K562 (cell line): ENCODE measurements around the gene SLC35D2. TPM values are rescaled to one million over a fixed set of nuclear protein-coding genes. Genes with fewer than 3 reads are reported as not detected.

ENCODE experiments used
- ATAC-seq: fragments of 200-7000 bp; cut with Tn5 transposase; 3 replicates; pipeline ENCODE4 v1.9.1; 2020; ENCODE audit warnings: moderate library complexity
- BruUV-seq: library from RNA; stranded (reverse); fragments of 400-500 nt; replicated peaks from 2 replicates; lab custom pipeline; 2021; lab: Mats Ljungman, UMichigan
- CTCF ChIA-PET: fragments of 300-600 bp; formaldehyde crosslinking; extraction: SDS; loops from one replicate; lab custom pipeline; 2021; ENCODE audit warnings: low intra/inter-chr PET ratio; lab: Yijun Ruan, JAX
- POLR2A ChIA-PET: fragments of 300-600, 350-650 bp; sonication (Branson Sonifier 250); formaldehyde crosslinking; extraction: SDS; loops from one replicate; lab custom pipeline; 2021; ENCODE audit warnings: antibody characterized with exemption, inconsistent platforms; lab: Yijun Ruan, JAX
- DNase-seq, 4 experiments: peaks; one replicate each; pipeline versions ENCODE4 v3.0.0 to v3.0.0-alpha.2; 2011 to 2018; ENCODE audit warnings: low spot score in 3 of 4, mixed read lengths in 3 of 4; ENCODE audit errors: extremely low read depth in 1 of 4
- FAIRE-seq: peaks from 2 replicates; lab custom pipeline; 2011; peaks lifted over from hg19 to GRCh38; lab: Jason Lieb, UNC
- H2AFZ ChIP-seq: 2 replicates; pipeline ENCODE4 v1.6.0; 2011; ENCODE audit warnings: low read depth, low read length, control low read depth, inconsistent platforms
- H3K27ac ChIP-seq: fragments of 200-600 bp; 3 replicates; pipeline ENCODE4 v1.8.0; 2011; ENCODE audit warnings: low read depth, mild to moderate bottlenecking, control low read depth, inconsistent platforms, low read length, moderate library complexity, mixed read lengths; ENCODE audit errors: extremely low read depth
- H3K27me3 ChIP-seq, 2 experiments: fragments of 300-600 bp in 1 of 2; 2 replicates in 1 of 2; 3 replicates in 1 of 2; pipeline versions ENCODE4 v1.6.0 to v1.8.0; 2011; ENCODE audit warnings: inconsistent platforms in 2 of 2, low read length in 2 of 2, mild to moderate bottlenecking in 1 of 2, mixed read lengths in 1 of 2, moderate library complexity in 1 of 2; ENCODE audit not compliant: control insufficient read depth in 2 of 2, insufficient read depth in 2 of 2
- H3K36me3 ChIP-seq: fragments of 300-600 bp; 3 replicates; pipeline ENCODE4 v1.8.0; 2011; ENCODE audit warnings: mild to moderate bottlenecking, low read length, inconsistent platforms; ENCODE audit not compliant: control insufficient read depth, insufficient read depth
- H3K4me1 ChIP-seq, 2 experiments: fragments of 200-600 bp in 1 of 2; replicated peaks in 1 of 2; 2 replicates in 1 of 2; 3 replicates in 1 of 2; pipeline versions ENCODE4 v1.5.1 to v1.8.0; 2011; ENCODE audit warnings: inconsistent platforms in 2 of 2, low read length in 2 of 2, mild to moderate bottlenecking in 1 of 2, mixed read lengths in 1 of 2, moderate library complexity in 1 of 2; ENCODE audit not compliant: control insufficient read depth in 2 of 2, insufficient read depth in 2 of 2
- H3K4me2 ChIP-seq: 2 replicates; pipeline ENCODE4 v1.6.1; 2011; ENCODE audit warnings: low read length, control low read depth, inconsistent platforms, mixed read lengths; ENCODE audit not compliant: insufficient read depth
- H3K4me3 ChIP-seq: fragments of 200-600 bp; sonication (generic), shearing (Covaris generic); 2 replicates; pipeline ENCODE4 v1.5.1; 2016; ENCODE audit warnings: control low read depth, inconsistent platforms
- H3K79me2 ChIP-seq: fragments of 200-600 bp; 3 replicates; pipeline ENCODE4 v1.8.0; 2011; ENCODE audit warnings: low read length, inconsistent platforms; ENCODE audit not compliant: control insufficient read depth, insufficient read depth
- H3K9ac ChIP-seq, 2 experiments: 2 replicates each; pipeline versions ENCODE4 v1.6.0 to v1.6.1; 2011; ENCODE audit warnings: low read depth in 2 of 2, low read length in 2 of 2, control low read depth in 1 of 2, inconsistent platforms in 1 of 2, mild to moderate bottlenecking in 1 of 2, mixed read lengths in 1 of 2; ENCODE audit not compliant: insufficient read depth in 1 of 2
- H3K9me1 ChIP-seq: one replicate; pipeline ENCODE4 v1.6.0; 2011; ENCODE audit warnings: inconsistent platforms, mild to moderate bottlenecking, low read length, moderate library complexity; ENCODE audit not compliant: control insufficient read depth, insufficient read depth
- H3K9me3 ChIP-seq: replicated peaks from 2 replicates; pipeline ENCODE4 v1.5.1; 2011; ENCODE audit warnings: low read depth, low read length, inconsistent platforms; ENCODE audit not compliant: control insufficient read depth, insufficient read depth
- H4K20me1 ChIP-seq: replicated peaks from 2 replicates; pipeline ENCODE4 v1.6.1; 2011; ENCODE audit warnings: low read length, inconsistent platforms, mixed read lengths; ENCODE audit not compliant: control insufficient read depth, insufficient read depth
- ASH1L ChIP-seq: fragments of 450-650 bp; IDR thresholded peaks from 2 replicates; pipeline ENCODE4 v1.6.1; 2018; ENCODE audit warnings: borderline replicate concordance, mild to moderate bottlenecking, low read depth; ENCODE audit not compliant: partially characterized antibody
- HCFC1 ChIP-seq: IDR thresholded peaks from 2 replicates; pipeline ENCODE4 v1.6.1; 2012; ENCODE audit warnings: low read depth, low read length, improper control_type of control experiment
- SAFB ChIP-seq: fragments of 200-400 bp; formaldehyde crosslinking; IDR thresholded peaks from 2 replicates; pipeline ENCODE4 v1.6.1; 2017; ENCODE audit warnings: low read depth, low read length, borderline replicate concordance
- TAF1 ChIP-seq: IDR thresholded peaks from 2 replicates; pipeline ENCODE4 v1.6.1; 2011; ENCODE audit warnings: mild to moderate bottlenecking, low read length, moderate library complexity; ENCODE audit not compliant: insufficient read depth, control insufficient read depth, severe bottlenecking; ENCODE audit errors: extremely low read depth
- TAF9B ChIP-seq: fragments of 450-650 bp; IDR thresholded peaks from 2 replicates; pipeline ENCODE4 v1.6.1; 2018; ENCODE audit warnings: mild to moderate bottlenecking; ENCODE audit not compliant: partially characterized antibody
- ZNF561 ChIP-seq: fragments of 450-650 bp; formaldehyde crosslinking; conservative IDR thresholded peaks from 2 replicates; pipeline ENCODE4 v1.4.0; 2020; ENCODE audit warnings: mild to moderate bottlenecking, moderate library complexity
- WGBS: fragments of 100-300 bp; shearing (Covaris generic); methylation state at CpG from one replicate; pipeline ENCODE4 v1.1.6; 2016; ENCODE audit warnings: low coverage, mixed read lengths; ENCODE audit not compliant: insufficient coverage; ENCODE audit errors: missing lambda C conversion rate; 5-methylcytosine and 5-hydroxymethylcytosine counted together
- in situ Hi-C: fragments of 300-500 bp; cut with MboI; formaldehyde crosslinking; loops from 4 replicates; pipeline ENCODE4 v1.15.0; 2018; ENCODE audit warnings: inconsistent platforms, mixed read lengths
- intact Hi-C: fragments of 100-400 bp; cut with micrococcal nuclease; formaldehyde crosslinking; loops from 2 replicates; pipeline ENCODE4 v1.14.2; 2022
- polyA plus RNA-seq, 8 experiments: library from polyadenylated mRNA; depleted of rRNA in 4 of 8; stranded (reverse) in 5 of 8; unstranded in 3 of 8; fragments of >200 nt; fragmentation: Nextera tagmentation in 2 of 8; fragmentation: Illumina TruSeq in 1 of 8; extraction: Ambion mirVana in 2 of 8; extraction: Trizol in 1 of 8; gene quantifications; 2 replicates each; pipeline versions ENCODE4 v1.2.1 to v1.2.3, GENCODE V29; 2011 to 2014; ENCODE audit warnings: inconsistent platforms in 1 of 8, missing spikeins in 1 of 8
- total RNA-seq, 7 experiments: library from RNA; depleted of rRNA in 6 of 7; stranded (reverse); fragments of >200 nt in 6 of 7; fragmentation: Illumina TruSeq in 2 of 7; extraction: Trizol in 2 of 7; gene quantifications; 2 replicates each; pipeline versions ENCODE4 v1.2.1 to v1.2.3, GENCODE V29; 2011 to 2021; ENCODE audit warnings: low replicate concordance in 1 of 7

The SLC35D2 gene
- total and polyA plus RNA-seq, 9 of the 15 experiments (the other 6 are each of a cell fraction or from before 2014, with no cell fraction given): 2.9 to 14.9 (median 11.7) TPM

GRCh38 chr9:96395964-96396363, 12.5 kb upstream of the SLC35D2 start:
- Histone ChIP-seq H2AFZ (no peak overlapping the region), H3K9ac (no peak overlapping the region), H3K36me3 (peaks cover 73% of the 10 kb centered on the region), H3K9me1 (no peaks in the 10 kb centered on the region), H3K4me1 (peaks cover 0 to 2% of the 10 kb centered on the region in 2 experiments; a peak in 2 of 5 replicates), H3K79me2 (peaks cover 41% of the 10 kb centered on the region), H4K20me1 (no peaks in the 10 kb centered on the region), H3K27ac (no peak overlapping the region), H3K4me3 (no peak overlapping the region), H3K4me2 (no peak overlapping the region), H3K27me3 (no peaks in the 10 kb centered on the region), H3K9me3 (no peaks in the 10 kb centered on the region)
- ATAC-seq (no peak), FAIRE-seq (no peak), DNase-seq (no peak)
- POLR2A ChIA-PET: no interaction called here
- in situ Hi-C loops (no loop called here), intact Hi-C loops (no loop called here)
- CTCF ChIA-PET: no interaction called here
- BruUV-seq: no TSS peak
- TF ChIP-seq ZNF561 (CRISPR knock-in tag): no peak
- no peak for TF ChIP-seq TAF1
- no peak for TF ChIP-seq ASH1L
- no peak for TF ChIP-seq SAFB
- no peak for TF ChIP-seq TAF9B
- no peak for TF ChIP-seq HCFC1
- WGBS: 82% methylated on average over 2 of the region's 2 CpGs
